ENCODE measurements around the gene RNF40.

RNF40 gene

DNA sequence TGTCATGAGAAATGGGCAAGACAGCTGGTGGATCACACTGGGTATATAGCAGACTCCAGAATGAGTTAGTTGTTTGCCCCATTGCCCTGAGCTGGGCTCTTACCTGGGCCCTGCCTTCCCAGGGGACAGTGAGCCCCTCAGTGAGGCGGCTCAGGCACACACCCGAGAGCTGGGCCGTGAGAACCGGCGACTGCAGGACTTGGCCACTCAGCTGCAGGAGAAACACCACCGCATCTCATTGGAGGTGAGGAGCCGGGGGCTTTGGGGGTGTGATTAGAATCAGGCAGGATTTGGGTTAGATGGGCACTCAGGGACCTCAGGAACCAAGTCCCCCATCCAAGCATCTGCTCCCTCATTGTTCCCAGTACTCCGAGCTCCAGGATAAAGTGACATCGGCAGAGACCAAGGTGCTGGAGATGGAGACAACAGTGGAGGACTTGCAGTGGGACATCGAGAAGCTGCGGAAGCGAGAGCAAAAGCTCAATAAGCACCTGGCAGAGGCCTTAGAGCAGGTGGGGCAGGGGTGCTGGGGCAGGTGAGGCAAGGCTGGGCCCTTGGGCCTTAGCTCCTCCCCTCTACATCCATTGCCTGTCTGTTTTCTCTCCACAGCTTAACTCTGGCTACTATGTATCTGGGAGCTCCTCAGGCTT lies 2.8 kb downstream of the RNF40 start:
- no peak for DNase-seq

DNA sequence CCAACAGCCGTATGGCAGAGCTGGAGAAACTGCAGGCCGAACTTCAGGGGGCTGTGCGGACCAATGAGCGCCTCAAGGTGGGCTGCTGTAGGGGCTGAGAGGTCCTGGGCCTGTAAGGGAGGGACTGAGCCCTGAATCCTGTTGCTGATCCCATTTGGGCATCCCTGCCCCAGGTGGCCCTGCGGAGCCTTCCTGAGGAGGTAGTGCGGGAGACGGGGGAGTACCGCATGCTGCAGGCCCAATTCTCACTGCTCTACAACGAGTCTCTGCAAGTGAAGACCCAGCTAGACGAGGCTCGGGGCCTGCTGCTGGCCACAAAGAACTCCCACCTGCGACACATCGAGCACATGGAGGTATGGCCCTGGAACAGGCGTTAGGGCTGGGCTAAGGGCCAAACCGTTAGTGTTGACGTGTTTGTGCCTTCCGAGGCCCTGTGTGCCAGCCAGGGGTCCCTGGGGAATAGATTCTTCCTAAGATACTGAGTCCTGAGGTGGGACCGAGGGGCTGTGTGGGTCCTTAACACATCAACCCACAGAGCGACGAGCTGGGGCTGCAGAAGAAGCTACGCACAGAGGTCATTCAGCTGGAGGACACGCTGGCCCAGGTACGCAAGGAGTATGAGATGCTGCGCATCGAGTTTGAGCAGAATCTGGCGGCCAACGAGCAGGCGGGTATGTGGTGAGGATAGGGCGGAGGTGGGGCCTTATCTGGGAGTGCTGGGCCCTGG lies 4.2 kb downstream of the RNF40 start:
- DNase-seq = no peak

DNA sequence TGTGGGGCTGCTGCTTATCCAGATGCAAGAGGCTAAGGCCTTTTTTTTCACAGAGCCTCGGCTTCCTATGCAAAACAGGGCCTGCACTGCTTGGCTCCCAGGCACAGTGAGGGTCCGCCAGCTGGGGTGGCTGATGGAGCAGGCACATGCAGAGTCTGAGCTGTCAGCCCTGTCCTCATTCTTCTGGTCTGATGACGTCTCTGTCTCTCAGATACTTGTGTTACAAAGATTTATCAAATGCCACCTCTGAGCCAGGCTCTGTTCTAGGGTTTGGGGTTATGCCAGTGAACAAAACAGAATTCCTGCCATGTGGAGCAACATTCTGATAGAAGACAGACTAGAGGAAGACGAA lies 4.8 kb downstream of the RNF40 start:
- no peak for DNase-seq

DNA sequence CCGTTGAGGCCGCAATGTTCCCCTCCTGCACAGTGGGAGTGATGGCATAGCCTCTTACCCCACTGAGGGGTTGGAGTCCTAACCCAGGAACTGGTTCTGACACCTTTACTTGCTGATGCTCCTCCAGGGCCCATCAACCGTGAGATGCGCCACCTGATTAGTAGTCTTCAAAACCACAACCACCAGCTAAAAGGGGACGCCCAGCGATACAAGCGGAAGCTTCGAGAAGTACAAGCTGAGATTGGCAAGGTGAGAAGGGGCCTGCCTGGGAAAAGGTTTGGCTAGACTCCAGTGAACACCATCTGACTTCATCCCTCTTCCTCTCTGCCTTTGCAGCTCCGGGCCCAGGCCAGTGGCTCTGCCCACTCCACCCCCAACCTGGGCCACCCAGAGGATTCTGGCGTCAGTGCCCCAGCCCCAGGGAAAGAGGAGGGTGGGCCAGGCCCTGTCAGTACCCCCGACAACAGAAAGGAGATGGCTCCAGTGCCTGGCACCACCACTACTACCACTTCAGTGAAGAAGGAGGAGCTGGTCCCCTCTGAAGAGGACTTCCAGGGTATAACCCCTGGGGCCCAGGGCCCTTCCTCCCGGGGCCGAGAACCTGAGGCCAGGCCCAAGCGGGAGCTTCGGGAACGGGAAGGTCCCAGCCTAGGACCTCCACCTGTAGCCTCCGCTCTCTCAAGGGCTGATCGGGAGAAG lies 5.8 kb downstream of the RNF40 start:
- no peak for DNase-seq

DNA sequence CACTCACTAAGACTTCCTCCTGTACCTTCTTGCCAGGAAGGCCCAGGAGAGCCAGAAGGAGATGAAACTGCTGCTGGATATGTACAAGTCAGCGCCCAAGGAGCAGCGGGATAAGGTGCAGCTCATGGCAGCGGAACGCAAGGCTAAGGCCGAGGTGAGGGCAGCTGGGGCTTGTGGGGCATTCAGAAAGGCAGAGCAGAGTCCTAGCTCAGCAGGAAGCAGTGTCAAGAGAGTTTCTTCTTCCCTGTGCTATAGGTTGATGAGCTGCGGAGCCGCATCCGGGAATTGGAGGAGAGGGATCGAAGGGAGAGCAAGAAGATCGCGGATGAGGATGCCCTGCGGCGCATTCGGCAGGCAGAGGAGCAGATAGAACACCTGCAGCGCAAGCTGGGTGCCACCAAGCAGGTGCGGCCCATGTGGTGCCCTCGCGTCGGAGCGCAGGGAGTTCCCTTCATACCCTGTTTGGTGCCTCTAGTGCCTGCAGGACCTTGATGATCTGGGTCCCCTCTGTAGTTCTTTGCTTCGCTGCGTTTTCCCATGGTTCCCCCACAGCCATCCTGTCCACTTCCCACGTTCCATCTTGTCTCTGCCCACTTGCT lies 6.6 kb downstream of the RNF40 start:
- no peak for DNase-seq

DNA sequence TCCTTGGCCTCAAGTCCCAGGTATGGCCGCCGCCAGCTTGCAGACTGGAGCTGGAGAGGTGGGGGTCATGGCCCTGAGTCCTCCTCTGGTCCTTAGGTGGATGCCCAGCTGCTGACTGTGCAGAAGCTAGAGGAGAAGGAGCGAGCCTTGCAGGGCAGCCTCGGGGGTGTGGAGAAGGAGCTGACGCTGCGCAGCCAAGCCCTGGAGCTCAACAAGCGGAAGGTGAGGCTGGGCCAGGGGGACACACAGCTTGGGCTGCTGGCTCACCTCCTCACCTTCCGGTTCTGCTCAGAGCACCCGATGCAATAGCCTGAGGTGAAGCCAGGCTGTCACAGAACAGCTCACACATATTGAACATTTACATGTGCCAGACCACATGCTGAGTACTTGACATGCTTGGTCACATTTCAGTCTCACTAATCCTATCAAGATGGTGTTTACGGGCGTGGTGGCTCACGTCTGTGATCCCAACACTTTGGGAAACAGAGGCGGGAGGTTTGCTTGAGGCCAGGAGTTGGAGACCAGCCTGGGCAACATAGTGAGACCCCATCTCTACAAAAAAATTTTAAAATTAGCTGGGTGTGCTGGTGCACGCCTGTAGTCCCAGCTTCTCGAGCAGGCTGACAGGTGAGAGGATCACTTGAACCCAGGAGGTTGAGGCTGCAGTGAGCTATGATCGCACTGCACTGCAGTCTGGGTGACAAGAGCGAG lies 7.4 kb downstream of the RNF40 start:
- DNase-seq = no peak

DNA sequence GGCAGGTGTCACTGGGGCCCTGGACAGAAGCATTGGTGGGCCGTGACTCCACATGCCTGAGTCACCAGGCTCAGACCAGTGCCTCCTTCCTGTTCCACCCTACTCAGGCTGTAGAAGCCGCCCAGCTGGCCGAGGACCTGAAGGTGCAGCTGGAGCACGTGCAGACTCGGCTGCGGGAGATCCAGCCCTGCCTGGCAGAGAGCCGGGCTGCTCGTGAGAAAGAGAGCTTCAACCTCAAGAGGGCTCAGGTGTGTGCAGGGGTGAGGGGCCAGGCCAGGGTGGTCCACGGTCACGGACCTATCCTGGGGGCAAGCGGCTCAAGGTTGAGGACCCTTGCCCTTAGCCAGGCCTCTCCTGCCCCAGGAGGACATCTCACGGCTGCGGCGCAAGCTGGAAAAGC lies 9.6 kb downstream of the RNF40 start:
- DNase-seq = no peak

DNA sequence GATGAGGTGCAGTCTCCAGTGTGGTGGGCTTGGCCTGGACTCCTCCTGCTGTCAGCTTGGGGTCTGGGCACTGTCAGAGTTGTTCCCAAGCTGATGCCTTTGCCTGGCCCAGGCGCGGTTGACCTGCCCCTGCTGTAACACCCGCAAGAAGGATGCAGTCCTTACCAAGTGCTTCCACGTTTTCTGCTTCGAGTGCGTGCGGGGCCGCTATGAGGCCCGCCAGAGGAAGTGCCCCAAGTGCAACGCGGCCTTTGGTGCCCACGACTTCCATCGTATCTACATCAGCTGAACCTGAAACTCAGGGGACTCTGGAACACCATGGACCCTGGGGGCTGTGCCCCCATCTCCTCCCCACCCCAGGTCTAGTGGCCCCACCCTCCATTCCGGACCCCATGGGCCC lies 11.7 kb downstream of the RNF40 start:
- DNase-seq = no peak

DNA sequence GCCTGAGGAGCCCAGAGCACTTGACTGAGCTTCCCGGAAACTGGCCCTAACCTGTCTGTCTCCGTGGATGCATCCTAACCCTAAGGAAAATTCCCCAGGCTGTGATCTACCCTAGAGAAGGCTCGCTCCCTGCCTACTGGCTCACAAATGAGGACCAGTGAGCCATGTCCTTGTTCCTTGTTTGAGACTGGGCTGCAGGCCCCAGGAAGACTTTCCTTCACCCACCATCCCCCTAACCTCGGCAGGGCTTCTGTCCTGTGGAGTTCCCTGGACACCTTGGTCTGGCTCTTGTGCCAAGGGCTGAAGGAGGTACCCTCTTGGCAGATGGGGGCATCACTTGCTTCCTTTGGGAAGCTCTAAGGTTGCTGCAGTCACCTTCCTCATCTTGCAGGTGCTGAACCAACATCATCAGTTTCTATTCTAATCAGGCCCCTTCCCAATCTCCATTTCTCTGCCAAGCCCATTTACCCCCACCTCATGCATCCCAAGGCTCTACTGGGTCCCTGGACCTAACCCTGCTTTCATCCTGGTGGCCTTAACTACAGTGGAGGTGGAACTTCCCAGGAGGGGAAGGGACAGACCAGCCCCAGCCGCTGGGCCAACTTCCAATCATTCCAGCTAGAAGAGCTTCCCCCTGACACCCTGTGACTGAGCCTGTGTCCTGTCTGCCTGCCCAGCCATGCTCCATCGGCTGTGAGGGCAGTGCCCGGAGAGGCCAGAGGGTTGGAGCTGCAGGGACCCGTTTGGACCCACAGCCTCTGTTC lies 12.4 kb downstream of the RNF40 start:
- no peak for DNase-seq

DNA sequence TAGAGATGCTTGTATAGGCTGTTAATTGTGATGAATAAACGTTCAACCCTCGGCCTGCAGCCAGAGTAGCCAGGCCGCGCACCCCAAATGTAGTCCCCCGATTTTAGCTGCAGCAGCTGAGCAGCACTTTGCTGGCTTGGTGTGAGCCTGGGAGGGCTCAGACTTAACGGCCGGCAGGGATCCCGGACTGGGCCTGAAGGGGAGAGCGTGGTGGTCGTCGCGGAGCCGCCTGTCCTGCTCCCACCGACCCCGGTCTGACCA lies 12.9 kb downstream of the RNF40 start:
- no peak for DNase-seq

DNA sequence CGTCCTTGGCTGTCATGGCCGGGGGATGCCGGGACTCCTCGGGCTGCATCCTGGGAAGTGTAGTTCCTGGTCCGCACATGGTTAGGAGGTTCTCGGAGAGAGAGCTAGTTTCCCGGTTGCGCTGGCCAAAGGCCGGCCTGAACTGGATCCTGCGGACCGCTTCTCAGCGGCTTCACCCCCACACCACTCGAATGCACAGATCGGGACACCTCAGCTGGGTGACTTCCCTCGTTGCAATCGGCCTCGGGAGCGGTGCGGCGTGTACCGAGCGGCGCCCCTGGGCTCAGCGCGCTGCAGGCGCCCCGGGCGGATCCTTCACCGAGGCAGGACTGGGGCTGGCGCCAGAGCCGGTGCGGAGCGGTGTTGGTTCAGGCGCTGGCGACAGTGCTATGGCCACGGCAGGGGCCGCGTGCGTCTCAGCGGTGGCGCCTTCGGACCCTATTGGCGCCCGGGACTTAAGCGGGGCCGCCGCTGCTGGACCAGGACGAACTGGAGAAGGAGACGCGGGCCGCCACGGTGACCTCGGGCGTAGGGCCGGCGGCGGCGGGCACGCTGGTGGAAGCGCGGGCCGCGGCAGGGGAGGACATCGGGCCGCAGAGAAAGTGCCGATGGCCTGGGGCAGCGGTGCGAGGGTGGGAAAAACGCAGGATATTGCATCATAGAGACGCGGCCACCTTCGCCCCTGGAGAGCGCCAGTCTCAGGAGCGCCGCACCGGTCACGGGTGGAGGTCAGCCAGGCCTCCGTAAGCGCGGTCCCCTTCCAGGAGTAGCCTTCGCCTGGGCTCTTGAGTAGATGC lies 13.5 kb downstream of the RNF40 start:
- peak; percentile 31 for DNase-seq

DNA sequence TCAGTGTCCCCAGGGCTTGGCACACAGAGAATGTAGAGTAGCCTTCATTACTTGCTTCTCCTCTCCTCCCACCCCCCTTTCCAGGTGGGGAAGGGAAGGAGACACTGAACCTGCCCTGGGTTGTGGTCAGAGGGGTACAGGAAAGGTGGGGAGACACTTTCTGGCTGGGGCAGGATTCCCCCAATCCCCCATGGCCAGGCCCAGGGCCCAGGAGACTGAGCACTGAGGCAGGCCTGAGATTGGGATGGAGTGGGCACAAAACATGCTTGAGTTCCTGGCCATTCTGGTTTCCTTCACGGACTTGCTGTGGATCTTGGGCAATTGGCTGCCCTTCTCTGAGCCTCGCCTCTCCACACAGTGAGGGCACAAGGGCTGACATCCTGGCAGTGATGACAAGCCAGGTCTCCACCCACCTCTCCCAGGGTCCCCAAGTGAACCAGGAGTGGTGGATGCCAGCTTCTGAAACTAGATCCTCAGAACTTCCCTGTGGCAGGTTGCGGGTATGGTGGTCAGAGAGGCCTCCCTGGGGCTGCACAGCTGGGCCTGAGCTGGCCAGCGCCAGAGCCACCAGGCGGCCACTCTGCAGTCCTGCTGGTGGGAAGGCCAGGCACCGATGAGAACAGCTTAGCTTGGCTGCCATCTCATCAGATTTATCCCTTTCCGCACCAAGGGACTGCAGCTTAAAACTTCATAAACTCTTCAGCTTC lies 15.6 kb downstream of the RNF40 start:
- no peak for DNase-seq

DNA sequence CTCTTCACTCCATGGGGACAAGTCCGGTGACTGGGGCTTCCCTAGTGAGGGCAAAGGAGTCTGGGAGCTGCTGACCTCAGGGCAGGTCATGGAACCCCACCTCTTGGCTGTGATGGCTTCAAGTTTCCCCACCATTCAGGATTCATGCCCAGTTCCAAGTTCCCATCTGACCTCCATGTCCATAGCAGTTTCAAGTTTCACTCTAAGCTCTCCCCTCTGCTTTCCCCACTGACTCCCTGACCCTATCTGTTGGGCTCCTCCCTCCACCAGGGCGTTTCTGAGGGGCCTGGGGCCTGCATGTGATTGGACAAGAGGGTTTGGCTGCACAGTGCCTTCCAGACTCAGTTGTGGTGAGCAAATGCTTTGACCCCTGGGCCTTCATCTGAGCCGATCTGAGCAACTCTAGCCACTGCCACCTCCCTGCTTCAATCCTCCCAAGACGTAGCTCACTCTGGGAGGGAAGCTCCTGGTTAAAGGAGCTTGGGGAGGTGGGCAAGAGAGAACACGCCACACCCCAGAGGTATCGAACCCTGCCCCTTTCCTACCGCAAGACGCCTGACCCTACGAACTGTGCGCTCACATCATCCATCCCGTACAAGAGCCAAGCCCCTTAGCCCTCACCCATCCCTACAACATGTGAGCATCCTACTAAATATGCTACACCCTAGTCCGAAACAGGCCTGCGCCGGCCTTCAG lies 16.6 kb downstream of the RNF40 start:
- DNase-seq = no peak

DNA sequence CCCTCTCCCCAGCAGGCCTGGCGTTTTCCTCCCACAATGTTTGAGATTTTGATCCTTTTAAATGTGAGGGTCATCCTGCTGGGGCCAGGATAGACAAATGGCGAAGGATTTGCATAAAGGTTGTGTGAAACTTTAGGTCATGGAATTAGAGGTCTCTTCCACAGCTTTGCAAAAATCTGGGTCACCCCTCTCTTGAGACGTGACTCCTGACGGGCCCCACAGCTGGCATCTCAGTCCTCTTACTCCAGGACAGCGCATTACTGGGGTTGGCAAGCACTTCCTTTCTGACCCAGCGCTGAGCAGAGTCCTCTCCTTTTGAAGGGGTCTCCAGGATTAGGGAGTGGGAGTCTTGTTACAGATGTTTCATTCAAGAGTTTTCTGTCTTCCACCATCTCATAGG lies 17.5 kb downstream of the RNF40 start:
- DNase-seq = no peak

DNA sequence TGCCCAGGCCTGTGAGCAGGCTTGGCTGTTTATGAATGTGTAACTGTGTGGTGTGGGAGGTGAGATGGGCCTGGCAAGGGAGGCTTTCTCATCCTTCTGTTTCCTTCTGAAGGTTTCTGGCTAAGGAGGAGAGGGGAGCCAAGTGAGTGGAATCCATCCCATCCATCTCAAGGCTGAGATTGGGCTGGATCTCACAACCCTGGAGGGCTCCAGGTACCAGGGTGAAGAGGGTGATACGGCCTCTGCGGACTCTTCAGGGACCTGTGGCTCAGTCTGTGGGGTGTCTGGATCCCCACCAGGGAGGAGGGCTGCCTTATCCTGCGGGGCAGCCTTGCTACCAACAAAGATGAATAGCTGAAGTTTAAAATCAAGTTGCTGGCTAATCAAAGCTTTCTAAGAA lies 17.9 kb downstream of the RNF40 start:
- DNase-seq = no peak

DNA sequence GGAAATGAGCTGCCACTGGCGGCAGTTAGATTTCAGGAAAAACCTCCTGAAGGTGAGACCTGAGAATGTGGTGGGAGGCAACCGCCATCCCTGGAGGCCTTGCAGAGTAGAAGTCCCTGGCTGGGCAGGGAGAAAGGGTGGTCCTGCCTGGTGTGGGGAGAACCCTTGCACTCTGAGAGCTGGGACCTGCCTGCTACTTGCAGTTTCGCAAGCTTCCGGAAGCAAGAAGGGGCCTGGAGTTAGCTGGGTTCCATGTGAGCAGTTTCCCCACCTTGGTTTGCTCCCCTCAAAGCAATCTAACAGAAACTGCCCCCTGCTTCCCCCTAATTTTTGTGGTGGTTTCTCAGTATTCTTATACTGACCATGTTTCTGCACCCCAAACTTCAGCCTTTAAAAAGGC lies 18.4 kb downstream of the RNF40 start:
- no peak for DNase-seq

DNA sequence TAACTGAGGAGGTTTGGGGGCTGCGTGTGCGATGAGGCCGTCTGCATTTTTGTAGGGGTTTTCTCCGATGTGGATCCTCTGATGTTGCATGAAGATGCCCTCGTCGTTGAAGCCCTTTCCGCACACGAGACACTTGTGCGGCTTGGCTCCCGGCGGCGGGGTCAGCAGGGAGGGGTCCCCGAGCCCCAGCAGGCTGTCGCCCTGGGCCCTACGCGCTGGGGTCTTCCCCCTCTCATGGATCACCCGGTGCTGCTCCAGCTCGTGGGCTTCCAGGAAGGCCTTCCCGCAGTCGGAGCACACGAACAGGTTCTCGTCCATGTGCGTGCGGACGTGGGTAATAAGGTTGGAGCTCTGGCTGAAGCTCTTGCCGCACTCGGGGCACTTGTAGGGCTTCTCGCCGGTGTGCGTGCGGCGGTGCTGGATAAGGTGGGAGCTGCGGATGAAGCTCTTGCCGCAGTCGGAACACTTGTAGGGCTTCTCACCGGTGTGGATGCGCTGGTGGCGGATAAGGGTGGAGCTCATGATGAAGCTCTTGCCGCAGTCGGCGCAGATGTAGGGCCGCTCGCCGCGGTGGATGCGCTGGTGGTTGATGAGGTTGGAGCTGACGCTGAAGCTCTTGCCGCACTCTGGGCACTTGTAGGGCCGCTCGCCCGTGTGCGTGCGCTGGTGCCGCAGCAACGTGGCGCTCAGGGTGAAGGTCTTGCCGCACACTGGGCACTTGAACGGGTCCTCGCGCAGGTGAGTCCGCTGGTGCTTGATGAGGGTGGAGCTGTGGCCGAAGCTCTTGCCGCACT lies 20.6 kb downstream of the RNF40 start:
- DNase-seq = no peak

DNA sequence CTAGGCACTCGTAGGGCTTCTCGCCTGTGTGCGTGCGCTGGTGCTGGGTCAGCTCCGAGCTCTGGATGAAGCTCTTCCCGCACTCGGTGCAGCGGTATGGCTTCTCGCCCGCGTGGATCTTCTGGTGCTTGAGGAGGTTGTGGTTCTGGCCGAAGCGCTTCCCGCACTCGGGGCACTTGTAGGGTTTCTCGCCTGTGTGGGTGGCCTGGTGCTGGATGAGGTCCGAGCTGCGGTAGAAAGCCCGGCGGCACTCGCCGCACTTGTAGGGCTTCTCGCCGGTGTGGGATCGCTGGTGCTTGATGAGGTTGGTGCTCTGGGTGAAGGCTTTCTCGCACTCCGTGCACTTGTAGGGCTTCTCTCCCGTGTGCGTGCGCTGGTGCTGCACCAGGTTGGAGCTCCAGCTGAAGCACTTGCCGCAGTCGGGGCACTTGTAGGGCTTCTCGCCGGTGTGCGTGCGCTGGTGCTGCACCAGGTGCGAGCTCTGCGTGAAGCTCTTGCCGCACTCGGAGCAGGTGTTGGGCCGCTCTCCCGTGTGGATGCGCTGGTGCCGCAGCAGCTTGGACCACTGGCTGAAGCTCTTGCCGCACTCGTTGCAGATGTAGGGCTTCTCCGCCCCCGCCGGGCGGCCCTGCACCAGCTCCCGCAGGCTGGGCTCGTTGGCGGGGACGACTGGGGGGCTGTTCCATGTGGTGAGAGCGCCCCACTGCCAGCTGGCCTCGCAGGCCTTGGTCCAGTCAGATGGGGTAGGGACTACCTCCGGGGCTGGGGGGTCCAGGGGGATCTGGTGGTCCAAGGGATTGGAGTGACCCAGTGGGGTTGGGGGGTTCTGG lies 21.4 kb downstream of the RNF40 start:
- DNase-seq = no peak

DNA sequence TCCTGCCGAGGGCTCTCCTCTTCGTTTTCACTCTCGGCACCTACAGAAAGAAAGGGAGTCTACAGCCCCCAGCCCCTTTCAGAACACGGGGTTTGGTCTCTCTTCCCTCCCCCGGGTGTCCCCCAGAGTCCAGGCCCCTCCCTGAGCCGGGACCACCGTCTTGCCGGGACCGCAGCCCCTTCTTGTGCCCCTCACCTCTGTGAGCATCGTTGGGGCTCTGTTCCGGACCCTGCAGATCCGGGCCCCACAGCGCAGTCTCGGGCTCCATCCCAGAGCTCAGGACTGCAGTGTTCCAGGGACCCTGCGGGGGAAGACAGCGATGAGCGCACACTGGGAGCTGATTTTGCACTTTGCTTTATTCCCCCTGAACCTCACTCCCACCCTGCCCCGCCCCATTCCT lies 22.1 kb downstream of the RNF40 start:
- DNase-seq = no peak
